Sigmoid colon (tissue), 7 donors: ENCODE results near the gene PRPF18. TPM values are rescaled to one million over a fixed set of nuclear protein-coding genes. Genes with fewer than 3 reads are reported as not detected.

Experiments used
- DNase-seq: peaks from one replicate; pipeline ENCODE4 v3.0.0-alpha.2; 2019
- H3K27ac ChIP-seq, 4 donors: fragments of 200-600 bp; sonication (generic); one replicate each; pipeline ENCODE4 v1.5.1; 2016 to 2019; ENCODE audit warnings: mild to moderate bottlenecking in 1 of 4
- H3K27me3 ChIP-seq, 3 donors: fragments of 200-600 bp; sonication (generic); one replicate each; pipeline ENCODE4 v1.5.1; 2019; ENCODE audit warnings: mild to moderate bottlenecking in 1 of 3
- H3K36me3 ChIP-seq, 4 donors: fragments of 200-600 bp; sonication (generic); one replicate each; pipeline ENCODE4 v1.5.1; 2016 to 2019
- H3K4me1 ChIP-seq, 4 donors: fragments of 200-600 bp; sonication (generic); one replicate each; pipeline ENCODE4 v1.5.1; 2017 to 2019
- H3K4me3 ChIP-seq, 4 donors: fragments of 200-600 bp; sonication (generic); one replicate each; pipeline ENCODE4 v1.5.1; 2017 to 2019; ENCODE audit warnings: mild to moderate bottlenecking in 2 of 4, moderate library complexity in 1 of 4
- H3K9me3 ChIP-seq, 4 donors: fragments of 200-600 bp in 3 of 4; sonication (generic) in 3 of 4; one replicate each; pipeline versions ENCODE4 v1.5.1 to v1.6.1; 2013 to 2019
- CTCF ChIP-seq, 4 experiments: fragments of 450-650 bp in 3 of 4; fragments of 200-600 bp in 1 of 4; IDR thresholded peaks; one replicate each; pipeline ENCODE4 v1.5.1; 2016 to 2019; ENCODE audit warnings: antibody characterized with exemption in 4 of 4, mild to moderate bottlenecking in 3 of 4, moderate library complexity in 2 of 4
- EP300 ChIP-seq, 4 donors: sonication (generic); formaldehyde crosslinking; IDR thresholded peaks; one replicate each; pipeline ENCODE4 v1.6.1; 2017; ENCODE audit warnings: antibody characterized with exemption in 4 of 4
- POLR2A ChIP-seq, 2 donors: fragments of 450-650 bp; IDR thresholded peaks; one replicate each; pipeline ENCODE4 v1.6.1; 2016; ENCODE audit warnings: antibody characterized with exemption in 2 of 2, mild to moderate bottlenecking in 2 of 2, moderate library complexity in 2 of 2
- POLR2AphosphoS5 ChIP-seq, 4 donors: sonication (generic); formaldehyde crosslinking; IDR thresholded peaks; one replicate each; pipeline ENCODE4 v1.6.1; 2017; ENCODE audit warnings: antibody characterized with exemption in 4 of 4
- WGBS, 2 donors: extraction: QIAGEN DNeasy Blood & Tissue Kit; methylation state at CpG; one replicate each; pipeline ENCODE4 v1.1.7; 2013; 5-methylcytosine and 5-hydroxymethylcytosine counted together
- intact Hi-C: fragments of 100-400 bp; cut with DNase I; formaldehyde crosslinking; loops from one replicate; pipeline ENCODE4 v1.15.1; 2023
- polyA plus RNA-seq, 3 donors: library from polyadenylated mRNA; stranded (reverse); fragments of 200-250 nt; gene quantifications; one replicate each; pipeline ENCODE4 v1.2.3, GENCODE V29; 2013
- total RNA-seq, 4 donors: library from RNA; depleted of rRNA; stranded (reverse); fragments of >200 nt; gene quantifications; one replicate each; pipeline ENCODE4 v1.1.0, GENCODE V29; 2016
- donor health status: healthy with polysubstance abuse.
- donor health status: Bipolar disorder and iron deficiency.
- donor health status: healthy.

Gene PRPF18
- total and polyA plus RNA-seq, 7 donors = 21.2 to 39.3 (median 27.5) TPM

- no peak overlapping the region for H3K4me3 ChIP-seq
- H3K9me3 ChIP-seq = no peaks in the 10 kb centered on the region
- intact Hi-C loops = no loop called here
- WGBS, 2 donors = 24 to 62% methylated on average over 2 of the region's 2 CpGs
- H3K27ac ChIP-seq = no peak overlapping the region
- no peak for DNase-seq
- H3K4me1 ChIP-seq = no peaks in the 10 kb centered on the region
- no peak for TF ChIP-seq CTCF (IDR thresholded peaks at IDR 0.05)
- no peak for TF ChIP-seq POLR2AphosphoS5 (IDR thresholded peaks at IDR 0.05)
- TF ChIP-seq EP300 (IDR thresholded peaks at IDR 0.05) = no peak
- no peak for TF ChIP-seq POLR2A (IDR thresholded peaks at IDR 0.05)
- no peaks in the 10 kb centered on the region for H3K36me3 ChIP-seq
- H3K27me3 ChIP-seq = no peaks in the 10 kb centered on the region
Observed at GRCh38 chr10:13559124-13559700, 27.6 kb upstream of the PRPF18 start.

GRCh38 chr10:13560597-13560996 is 26.2 kb upstream of the PRPF18 start:
- Histone ChIP-seq H3K36me3 (no peaks in the 10 kb centered on the region), H3K4me3 (no peak overlapping the region), H3K9me3 (no peaks in the 10 kb centered on the region), H3K27me3 (no peaks in the 10 kb centered on the region), H3K4me1 (no peaks in the 10 kb centered on the region), H3K27ac (no peak overlapping the region)
- TF ChIP-seq CTCF (IDR thresholded peaks at IDR 0.05) (no peak), POLR2A (IDR thresholded peaks at IDR 0.05) (no peak)
- intact Hi-C loops = no loop called here
- DNase-seq = no peak

- 89 to 93% methylated on average over 11 of the region's 11 CpGs for WGBS, 2 donors
Observed at GRCh38 chr10:13563481-13564445, 23.0 kb upstream of the PRPF18 start.

GRCh38 chr10:13564576-13564975 is 22.2 kb upstream of the PRPF18 start:
- H3K4me3 ChIP-seq = no peak overlapping the region
- WGBS, 2 donors = 92 to 93% methylated on average over 3 of the region's 3 CpGs

More at GRCh38 chr10:13563481-13564445, 23.0 kb upstream of the PRPF18 start:
- TF ChIP-seq EP300 (IDR thresholded peaks at IDR 0.05) = no peak
- TF ChIP-seq POLR2AphosphoS5 (IDR thresholded peaks at IDR 0.05) = no peak
- no peak for TF ChIP-seq CTCF (IDR thresholded peaks at IDR 0.05)
- no peak for TF ChIP-seq POLR2A (IDR thresholded peaks at IDR 0.05)
- H3K36me3 ChIP-seq = no peaks in the 10 kb centered on the region
- intact Hi-C loops = no loop called here
- no peak for DNase-seq
- H3K4me3 ChIP-seq = no peak overlapping the region
- no peak overlapping the region for H3K27ac ChIP-seq
- no peaks in the 10 kb centered on the region for H3K4me1 ChIP-seq
- H3K27me3 ChIP-seq = no peaks in the 10 kb centered on the region
- no peaks in the 10 kb centered on the region for H3K9me3 ChIP-seq

More at GRCh38 chr10:13564576-13564975, 22.2 kb upstream of the PRPF18 start:
- DNase-seq = no peak
- H3K27me3 ChIP-seq = no peaks in the 10 kb centered on the region
- H3K36me3 ChIP-seq = no peaks in the 10 kb centered on the region
- TF ChIP-seq POLR2AphosphoS5 (IDR thresholded peaks at IDR 0.05) (no peak), CTCF (IDR thresholded peaks at IDR 0.05) (no peak), POLR2A (IDR thresholded peaks at IDR 0.05) (no peak), EP300 (IDR thresholded peaks at IDR 0.05) (no peak)
- no peaks in the 10 kb centered on the region for H3K9me3 ChIP-seq
- intact Hi-C loops = no loop called here
- no peaks in the 10 kb centered on the region for H3K4me1 ChIP-seq
- H3K27ac ChIP-seq = no peak overlapping the region
